Neural progenitor cell (in vitro differentiated cells): ENCODE measurements around the gene MSMO1. TPM values are rescaled to one million over a fixed set of nuclear protein-coding genes. Genes with fewer than 3 reads are reported as not detected.

Experiments
- DNase-seq: peaks from one replicate; pipeline ENCODE4 v3.0.0-alpha.2; 2016; ENCODE audit warnings: low spot score
- H2AFZ ChIP-seq: fragments of 200-600 bp; sonication (generic); replicated peaks from 2 replicates; pipeline ENCODE4 v1.6.1; 2016; ENCODE audit warnings: antibody characterized with exemption
- H3F3A ChIP-seq: fragments of 200-600 bp; sonication (generic); 2 replicates; pipeline ENCODE4 v1.6.1; 2016; ENCODE audit warnings: antibody characterized with exemption, low read depth
- H3K27ac ChIP-seq: fragments of 200-600 bp; sonication (generic); 2 replicates; pipeline ENCODE4 v1.5.1; 2016; ENCODE audit warnings: mild to moderate bottlenecking
- H3K27me3 ChIP-seq: fragments of 200-600 bp; sonication (generic); 2 replicates; pipeline ENCODE4 v1.6.1; 2016; ENCODE audit warnings: mild to moderate bottlenecking, moderate library complexity
- H3K36me3 ChIP-seq: fragments of 200-600 bp; sonication (generic); 2 replicates; pipeline ENCODE4 v1.5.1; 2016
- H3K4me1 ChIP-seq: fragments of 200-600 bp; sonication (generic); 2 replicates; pipeline ENCODE4 v1.6.1; 2016; ENCODE audit warnings: mixed run types
- H3K4me2 ChIP-seq: fragments of 200-600 bp; sonication (generic); 2 replicates; pipeline ENCODE4 v1.6.1; 2016
- H3K4me3 ChIP-seq: fragments of 200-600 bp; sonication (generic); 2 replicates; pipeline ENCODE4 v1.5.1; 2016
- H3K79me2 ChIP-seq: fragments of 200-600 bp; sonication (generic); 2 replicates; pipeline ENCODE4 v1.6.1; 2016; ENCODE audit warnings: low read depth
- H3K9ac ChIP-seq: fragments of 200-600 bp; sonication (generic); 2 replicates; pipeline ENCODE4 v1.6.1; 2016
- H3K9me3 ChIP-seq: fragments of 200-600 bp; sonication (generic); 2 replicates; pipeline ENCODE4 v1.5.1; 2016; ENCODE audit warnings: low read depth
- H4K20me1 ChIP-seq: fragments of 200-600 bp; sonication (generic); 2 replicates; pipeline ENCODE4 v1.6.1; 2016; ENCODE audit warnings: low read depth
- H3K27ac Mint-ChIP-seq: 3 replicates; pipeline ENCODE4 v1.8.0; 2021; ENCODE audit warnings: mixed read lengths
- H3K27me3 Mint-ChIP-seq: 2 replicates; pipeline ENCODE4 v1.8.0; 2022; ENCODE audit warnings: low read depth, mild to moderate bottlenecking, inconsistent platforms, moderate library complexity, mixed read lengths; ENCODE audit not compliant: insufficient read depth
- H3K36me3 Mint-ChIP-seq: 3 replicates; pipeline ENCODE4 v1.8.0; 2021; ENCODE audit warnings: mixed read lengths
- H3K4me1 Mint-ChIP-seq: 3 replicates; pipeline ENCODE4 v1.8.0; 2021; ENCODE audit warnings: mixed read lengths
- H3K4me3 Mint-ChIP-seq: 3 replicates; pipeline ENCODE4 v1.8.0; 2021; ENCODE audit warnings: mild to moderate bottlenecking, moderate library complexity, mixed read lengths
- H3K9me3 Mint-ChIP-seq: 3 replicates; pipeline ENCODE4 v1.8.0; 2020; ENCODE audit warnings: mixed read lengths
- CTCF ChIP-seq: fragments of 200-600 bp; sonication (generic); IDR thresholded peaks from 2 replicates; pipeline ENCODE4 v1.5.1; 2017; ENCODE audit warnings: antibody characterized with exemption, mild to moderate bottlenecking
- EZH2 ChIP-seq: fragments of 200-600 bp; sonication (generic); IDR thresholded peaks from 2 replicates; pipeline ENCODE4 v1.6.1; 2017; ENCODE audit warnings: antibody characterized with exemption, mild to moderate bottlenecking, moderate library complexity
- EZH2phosphoT487 ChIP-seq: fragments of 200-600 bp; sonication (generic); IDR thresholded peaks from 2 replicates; pipeline ENCODE4 v1.6.1; 2017; ENCODE audit warnings: antibody characterized with exemption
- total RNA-seq: library from RNA; depleted of rRNA; stranded (reverse); fragments of >200 nt; gene quantifications from 2 replicates; pipeline ENCODE4 v1.2.3, GENCODE V29; 2015; ENCODE audit warnings: low replicate concordance

Gene MSMO1
- total RNA-seq, 1 donor from 2014 or later = 298 TPM

GRCh38 chr4:165312506-165312905 lies 15.0 kb upstream of the MSMO1 start:
- H3K9ac ChIP-seq = no peak overlapping the region
- H3K4me1 Mint-ChIP-seq = no peaks in the 10 kb centered on the region
- no peaks in the 10 kb centered on the region for H3K27me3 ChIP-seq
- H3F3A ChIP-seq = no peaks in the 10 kb centered on the region
- no peak overlapping the region for H3K4me3 Mint-ChIP-seq
- peaks cover 6% of the 10 kb centered on the region for H3K36me3 Mint-ChIP-seq
- no peaks in the 10 kb centered on the region for H3K4me1 ChIP-seq
- no peak overlapping the region for H3K27ac Mint-ChIP-seq
- H3K9me3 Mint-ChIP-seq = no peaks in the 10 kb centered on the region
- TF ChIP-seq EZH2phosphoT487 (no peak), CTCF (no peak), EZH2 (no peak)
- H4K20me1 ChIP-seq = no peaks in the 10 kb centered on the region
- H2AFZ ChIP-seq = no peak overlapping the region
- H3K27me3 Mint-ChIP-seq = no peaks in the 10 kb centered on the region
- no peaks in the 10 kb centered on the region for H3K36me3 ChIP-seq
- H3K79me2 ChIP-seq = no peaks in the 10 kb centered on the region
- no peak overlapping the region for H3K4me3 ChIP-seq
- no peak overlapping the region for H3K4me2 ChIP-seq
- no peak overlapping the region for H3K27ac ChIP-seq
- no peaks in the 10 kb centered on the region for H3K9me3 ChIP-seq
- DNase-seq = no peak

GRCh38 chr4:165319030-165319429 lies 8.4 kb upstream of the MSMO1 start:
- Mint-ChIP-seq H3K27ac (no peak overlapping the region), H3K27me3 (no peaks in the 10 kb centered on the region)
- no peak for DNase-seq

GRCh38 chr4:165319509-165319908 lies 8.0 kb upstream of the MSMO1 start:
- Histone ChIP-seq H3K4me2 (no peak overlapping the region), H3K79me2 (no peaks in the 10 kb centered on the region), H3K36me3 (no peaks in the 10 kb centered on the region), H3K9ac (no peak overlapping the region), H3K27me3 (no peaks in the 10 kb centered on the region), H3F3A (no peaks in the 10 kb centered on the region), H3K27ac (no peak overlapping the region), H2AFZ (no peak overlapping the region), H3K9me3 (no peaks in the 10 kb centered on the region), H3K4me1 (peaks cover 4% of the 10 kb centered on the region), H4K20me1 (no peaks in the 10 kb centered on the region), H3K4me3 (no peak overlapping the region)
- DNase-seq = no peak
- no peak overlapping the region for H3K27ac Mint-ChIP-seq
- no peak overlapping the region for H3K4me3 Mint-ChIP-seq
- TF ChIP-seq EZH2 = no peak
- no peak for TF ChIP-seq CTCF
- no peak for TF ChIP-seq EZH2phosphoT487
- H3K27me3 Mint-ChIP-seq = no peaks in the 10 kb centered on the region
- H3K36me3 Mint-ChIP-seq = peaks cover 4% of the 10 kb centered on the region
- no peaks in the 10 kb centered on the region for H3K4me1 Mint-ChIP-seq
- H3K9me3 Mint-ChIP-seq = no peaks in the 10 kb centered on the region

More at GRCh38 chr4:165319030-165319429, 8.4 kb upstream of the MSMO1 start:
- Histone ChIP-seq H3K4me2 (no peak overlapping the region), H3K27me3 (no peaks in the 10 kb centered on the region), H3F3A (no peaks in the 10 kb centered on the region), H2AFZ (no peak overlapping the region), H3K27ac (no peak overlapping the region), H3K79me2 (no peaks in the 10 kb centered on the region), H3K4me3 (no peak overlapping the region), H4K20me1 (no peaks in the 10 kb centered on the region), H3K36me3 (no peaks in the 10 kb centered on the region), H3K9me3 (no peaks in the 10 kb centered on the region), H3K4me1 (peaks cover 4% of the 10 kb centered on the region), H3K9ac (no peak overlapping the region)
- Mint-ChIP-seq H3K4me1 (no peaks in the 10 kb centered on the region), H3K4me3 (no peak overlapping the region), H3K36me3 (peaks cover 4% of the 10 kb centered on the region), H3K9me3 (no peaks in the 10 kb centered on the region)
- TF ChIP-seq CTCF = no peak
- no peak for TF ChIP-seq EZH2
- TF ChIP-seq EZH2phosphoT487 = no peak
